H9 (cell line): ENCODE data around the gene TCEAL3. TPM values are rescaled to one million over a fixed set of nuclear protein-coding genes. Genes with fewer than 3 reads are reported as not detected.

Experiments
- total RNA-seq: library from RNA; stranded (reverse); gene quantifications from 2 replicates; pipeline ENCODE4 v1.2.1, GENCODE V29; 2021

The TCEAL3 gene
- total RNA-seq, 1 experiment from 2014 or later = 11.1 TPM

Other genes with a start within 250 kb of the TCEAL3 start
- 305 and 321 TPM in 2 replicates for gene BEX3, start 231.4 kb upstream of the TCEAL3 start, total RNA-seq
- not detected in 2 replicates for gene RAB40A, start 88.5 kb upstream of the TCEAL3 start, total RNA-seq
- gene TCEAL4, start 22.4 kb upstream of the TCEAL3 start, total RNA-seq = 49.9 and 53.0 TPM in 2 replicates
- 3.0 and 4.1 TPM in 2 replicates for gene TCEAL1, start 21.0 kb downstream of the TCEAL3 start, total RNA-seq
- 367 and 378 TPM in 2 replicates for gene MORF4L2, start 78.7 kb downstream of the TCEAL3 start, total RNA-seq
- gene TMEM31, start 102.9 kb downstream of the TCEAL3 start, total RNA-seq = 0.55 and 0.64 TPM in 2 replicates
- 86.3 and 88.3 TPM in 2 replicates for gene PLP1, start 168.9 kb downstream of the TCEAL3 start, total RNA-seq
- gene RAB9B, start 224.3 kb downstream of the TCEAL3 start, total RNA-seq = 0.15 and 0.31 TPM in 2 replicates